Coronary artery (tissue), 2 donors: ENCODE data around the gene EEFSEC.

ENCODE experiments used
- DNase-seq: peaks from one replicate; pipeline ENCODE4 v3.0.0-alpha.2; 2017; ENCODE audit warnings: low spot score
- H3K27ac ChIP-seq, 2 donors: fragments of 200-600 bp; sonication (generic); one replicate each; pipeline ENCODE4 v1.5.1; 2016 to 2019
- H3K4me3 ChIP-seq: fragments of 200-600 bp; sonication (generic); 2 replicates; pipeline ENCODE4 v1.5.1; 2016; ENCODE audit warnings: mild to moderate bottlenecking, moderate library complexity
- CTCF ChIP-seq: fragments of 200-600 bp; sonication (generic); IDR thresholded peaks from one replicate; pipeline ENCODE4 v1.5.1; 2019; ENCODE audit warnings: antibody characterized with exemption

Gene EEFSEC

GRCh38 chr3:128443771-128444170 is 290.5 kb downstream of the EEFSEC start:
- DNase-seq = no peak
- no peak overlapping the region for H3K4me3 ChIP-seq
- TF ChIP-seq CTCF = no peak
- H3K27ac ChIP-seq = no peak overlapping the region

GRCh38 chr3:128445357-128445756 is 292.1 kb downstream of the EEFSEC start:
- no peak for TF ChIP-seq CTCF
- no peak for DNase-seq
- no peak overlapping the region for H3K27ac ChIP-seq
- H3K4me3 ChIP-seq = no peak overlapping the region

- no peak for DNase-seq
- no peak for TF ChIP-seq CTCF
- Histone ChIP-seq H3K27ac (no peak overlapping the region), H3K4me3 (no peak overlapping the region)
These were observed 293.5 kb downstream of the EEFSEC start for GRCh38 chr3:128446821-128447220.

- Histone ChIP-seq H3K27ac (no peak overlapping the region), H3K4me3 (no peak overlapping the region)
- DNase-seq = no peak
- no peak for TF ChIP-seq CTCF
These were observed 294.3 kb downstream of the EEFSEC start for GRCh38 chr3:128447561-128448013.

GRCh38 chr3:128448491-128448890 is 295.2 kb downstream of the EEFSEC start:
- no peak for TF ChIP-seq CTCF
- Histone ChIP-seq H3K4me3 (no peak overlapping the region), H3K27ac (no peak overlapping the region)
- DNase-seq = no peak

GRCh38 chr3:128449111-128449638 is 295.9 kb downstream of the EEFSEC start:
- Histone ChIP-seq H3K4me3 (no peak overlapping the region), H3K27ac (no peak overlapping the region)
- no peak for TF ChIP-seq CTCF
- DNase-seq = no peak

- no peak overlapping the region for H3K27ac ChIP-seq
- no peak for DNase-seq
- TF ChIP-seq CTCF = no peak
- H3K4me3 ChIP-seq = no peak overlapping the region
These were observed 298.8 kb downstream of the EEFSEC start for GRCh38 chr3:128452120-128452519.
